NCI-H1694 treated with DMSO at 0.1 percent for 48 hours (cell line): Measurements from ENCODE around the gene DPYD.

Source experiments
- DNase-seq: peaks from one replicate; lab custom pipeline; 2025; lab: John Stamatoyannopoulos, UW

Gene DPYD

GRCh38 chr1:97906567-97907241 is 14.1 kb downstream of the DPYD start:
- no peak for DNase-seq

GRCh38 chr1:97905141-97905940 is 15.5 kb downstream of the DPYD start:
- DNase-seq = no peak

GRCh38 chr1:97904534-97904933 is 16.3 kb downstream of the DPYD start:
- DNase-seq = no peak

GRCh38 chr1:97903626-97904025 is 17.2 kb downstream of the DPYD start:
- no peak for DNase-seq

GRCh38 chr1:97902067-97902466 is 18.8 kb downstream of the DPYD start:
- no peak for DNase-seq

- no peak for DNase-seq
Measured at GRCh38 chr1:97901017-97901658, 19.7 kb downstream of the DPYD start.

- DNase-seq = no peak
Measured at GRCh38 chr1:97898948-97899347, 21.9 kb downstream of the DPYD start.

GRCh38 chr1:97895278-97895677 is 25.6 kb downstream of the DPYD start:
- DNase-seq = no peak

GRCh38 chr1:97893844-97894243 is 27.0 kb downstream of the DPYD start:
- DNase-seq = no peak

GRCh38 chr1:97886199-97886598 is 34.6 kb downstream of the DPYD start:
- DNase-seq = no peak

- DNase-seq = no peak
Measured at GRCh38 chr1:97883823-97884222, 37.0 kb downstream of the DPYD start.

GRCh38 chr1:97877307-97877706 is 43.5 kb downstream of the DPYD start:
- no peak for DNase-seq

GRCh38 chr1:97875996-97876395 is 44.8 kb downstream of the DPYD start:
- DNase-seq = no peak

- no peak for DNase-seq
Measured at GRCh38 chr1:97870589-97870988, 50.2 kb downstream of the DPYD start.

GRCh38 chr1:97869441-97869840 is 51.4 kb downstream of the DPYD start:
- DNase-seq = no peak

GRCh38 chr1:97867127-97867526 is 53.7 kb downstream of the DPYD start:
- no peak for DNase-seq

GRCh38 chr1:97864615-97865014 is 56.2 kb downstream of the DPYD start:
- no peak for DNase-seq

GRCh38 chr1:97853221-97853620 is 67.6 kb downstream of the DPYD start:
- DNase-seq = no peak

GRCh38 chr1:97849345-97850340 is 71.2 kb downstream of the DPYD start:
- DNase-seq = no peak

- DNase-seq = no peak
Measured at GRCh38 chr1:97845805-97846204, 75.0 kb downstream of the DPYD start.

GRCh38 chr1:97844552-97845089 is 76.2 kb downstream of the DPYD start:
- no peak for DNase-seq

GRCh38 chr1:97841338-97841737 is 79.5 kb downstream of the DPYD start:
- no peak for DNase-seq
